Muscle of arm (tissue), 12 donors: ENCODE data around the gene CNOT9. TPM values are rescaled to one million over a fixed set of nuclear protein-coding genes. Genes with fewer than 3 reads are reported as not detected.

ENCODE experiments used
- DNase-seq: peaks from one replicate; pipeline ENCODE4 v3.0.0-alpha.2; 2013
- polyA plus RNA-seq, 12 donors: library from polyadenylated mRNA; unstranded; fragments of 120-200 nt; gene quantifications; one replicate each; pipeline ENCODE4 v1.2.1, GENCODE V29; 2013; ENCODE audit not compliant: insufficient read length in 12 of 12

Gene CNOT9
- polyA plus RNA-seq, 12 donors: 30.5 to 53.3 (median 40.9) TPM; not detected in 1

GRCh38 chr2:218569661-218570500 lies 1.2 kb downstream of the CNOT9 start:
- peak; percentile 17 for DNase-seq

GRCh38 chr2:218570850-218571249 lies 2.2 kb downstream of the CNOT9 start:
- no peak for DNase-seq

GRCh38 chr2:218576854-218577253 lies 8.2 kb downstream of the CNOT9 start:
- DNase-seq: no peak

GRCh38 chr2:218577482-218578220 lies 9.0 kb downstream of the CNOT9 start:
- no peak for DNase-seq

DNA sequence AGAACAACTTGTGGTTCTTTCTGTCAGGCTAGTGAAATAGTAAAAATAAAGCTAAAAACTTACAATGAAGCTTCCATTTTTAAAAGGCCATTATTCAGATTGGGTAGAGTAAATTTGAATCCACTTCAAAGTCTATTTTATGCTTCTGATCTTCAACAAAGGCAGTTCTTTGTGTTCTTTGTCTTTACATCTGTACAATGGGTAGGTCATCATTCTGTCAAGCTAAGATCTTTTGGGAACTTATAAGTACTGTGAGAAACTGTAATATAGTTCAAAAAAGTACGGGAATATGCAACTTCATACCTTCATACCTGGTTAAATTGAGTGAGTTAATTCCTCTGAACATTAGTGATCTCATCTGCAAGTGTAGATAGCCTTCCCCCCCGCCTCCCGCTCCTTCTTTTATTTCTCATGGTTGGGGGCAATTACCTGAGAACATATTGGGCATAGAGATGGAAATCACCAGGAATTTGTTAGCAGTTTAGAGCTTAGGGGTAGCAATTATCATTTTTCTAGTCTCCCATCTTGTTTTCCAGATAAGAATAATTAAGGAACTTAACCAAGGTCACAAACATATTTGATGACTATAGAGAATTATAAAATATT lies 9.7 kb downstream of the CNOT9 start:
- no peak for DNase-seq

DNA sequence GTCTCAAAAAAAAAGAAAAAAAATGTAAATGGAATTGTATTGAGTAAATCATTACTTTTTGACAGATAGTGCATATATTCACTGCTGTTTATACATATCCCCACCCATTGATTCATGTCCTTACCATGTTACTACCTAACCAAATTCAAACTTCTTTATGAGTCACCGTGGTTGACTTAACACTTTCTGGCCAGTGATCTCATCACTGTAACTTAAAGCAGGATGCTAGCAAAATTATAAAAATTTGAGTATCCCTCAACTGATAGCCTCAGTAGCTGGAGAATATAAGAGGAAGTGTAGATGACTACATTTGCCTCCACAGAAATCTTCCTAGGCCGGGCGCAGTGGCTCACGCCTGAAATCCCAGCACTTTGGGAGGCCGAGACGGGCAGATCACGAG lies 13.4 kb downstream of the CNOT9 start:
- no peak for DNase-seq

GRCh38 chr2:218583983-218584850 lies 15.6 kb downstream of the CNOT9 start:
- DNase-seq: no peak

DNA sequence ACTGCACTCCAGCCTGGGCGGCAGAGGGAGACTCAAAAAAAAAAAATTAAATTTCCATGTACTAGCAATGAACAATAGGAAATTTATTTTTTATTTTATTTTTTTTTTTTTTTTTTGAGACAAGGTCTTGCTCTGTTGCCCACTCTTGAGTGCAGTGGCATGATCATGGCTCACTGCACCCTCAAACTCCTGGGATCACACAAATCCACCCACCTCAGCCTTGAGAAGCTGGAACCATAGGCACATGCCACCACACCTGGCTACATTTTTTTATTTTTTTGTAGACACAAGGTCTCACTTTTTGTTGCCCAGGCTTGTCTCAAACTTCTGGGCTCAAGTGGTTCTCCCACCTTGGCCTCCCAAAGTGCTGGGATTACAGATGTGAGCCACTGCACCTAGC lies 16.9 kb downstream of the CNOT9 start:
- DNase-seq: no peak

DNA sequence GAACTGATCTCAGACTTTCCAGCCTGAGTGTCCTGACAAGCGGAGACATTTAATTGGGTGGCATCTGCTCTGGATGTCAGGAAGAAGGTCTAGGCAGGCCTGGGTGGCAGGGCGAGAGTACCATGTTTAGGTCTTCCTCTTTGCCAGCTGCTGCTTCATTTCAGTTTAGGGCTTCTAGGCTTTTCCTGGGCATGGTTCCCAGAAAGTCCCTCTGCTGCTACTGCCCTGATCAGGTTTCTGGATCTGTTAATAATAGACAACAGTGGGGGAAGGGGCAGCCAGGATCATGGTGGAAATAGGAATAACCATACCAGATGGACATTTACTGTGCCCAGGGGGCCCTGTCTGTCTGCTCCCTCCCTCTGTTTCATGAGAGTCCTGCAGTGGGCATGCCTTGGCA lies 36.8 kb downstream of the CNOT9 start:
- peak; percentile 76 for DNase-seq

GRCh38 chr2:218607436-218608115 lies 38.9 kb downstream of the CNOT9 start, which contains the start of gene PLCD4:
TSS of gene PLCD4 (plus strand) at chr2:218607899. CDS start at chr2:218615740, 7,841 bp downstream.
- peak; percentile 51 for DNase-seq

- DNase-seq: no peak
Observed at GRCh38 chr2:218615868-218616315, 47.3 kb downstream of the CNOT9 start.

DNA sequence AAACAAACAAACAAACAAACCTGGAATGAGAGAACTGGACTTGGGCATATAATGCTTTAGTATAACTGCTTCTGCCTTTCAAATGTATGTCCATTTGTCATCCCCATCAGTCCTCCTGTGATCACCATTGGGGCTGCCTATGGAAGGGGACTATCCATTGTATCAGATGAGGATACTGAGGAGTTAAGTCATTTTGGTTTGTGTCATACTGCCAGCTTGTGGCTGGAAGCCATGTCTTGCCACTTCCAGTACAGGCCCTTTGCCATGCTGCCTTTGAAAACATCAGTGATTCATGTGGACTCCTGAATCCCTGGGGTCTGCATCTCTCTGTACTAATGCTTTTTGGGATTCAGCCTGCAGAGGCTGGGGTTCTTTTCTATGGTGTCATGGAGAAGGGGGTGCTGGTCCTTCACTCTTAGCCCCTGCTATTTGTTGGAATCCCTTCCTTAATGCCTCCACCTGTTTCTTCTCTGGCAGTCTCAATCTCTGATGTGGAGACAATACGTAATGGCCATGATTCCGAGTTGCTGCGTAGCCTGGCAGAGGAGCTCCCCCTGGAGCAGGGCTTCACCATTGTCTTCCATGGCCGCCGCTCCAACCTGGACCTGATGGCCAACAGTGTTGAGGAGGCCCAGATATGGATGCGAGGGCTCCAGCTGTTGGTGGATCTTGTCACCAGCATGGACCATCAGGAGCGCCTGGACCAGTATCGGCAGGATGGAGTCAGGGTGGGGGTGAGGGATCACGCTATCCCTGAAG lies 49.6 kb downstream of the CNOT9 start:
- DNase-seq: no peak

- no peak for DNase-seq
Observed at GRCh38 chr2:218621007-218621406, 52.4 kb downstream of the CNOT9 start.

- no peak for DNase-seq
Observed at GRCh38 chr2:218622606-218623365, 54.1 kb downstream of the CNOT9 start.

DNA sequence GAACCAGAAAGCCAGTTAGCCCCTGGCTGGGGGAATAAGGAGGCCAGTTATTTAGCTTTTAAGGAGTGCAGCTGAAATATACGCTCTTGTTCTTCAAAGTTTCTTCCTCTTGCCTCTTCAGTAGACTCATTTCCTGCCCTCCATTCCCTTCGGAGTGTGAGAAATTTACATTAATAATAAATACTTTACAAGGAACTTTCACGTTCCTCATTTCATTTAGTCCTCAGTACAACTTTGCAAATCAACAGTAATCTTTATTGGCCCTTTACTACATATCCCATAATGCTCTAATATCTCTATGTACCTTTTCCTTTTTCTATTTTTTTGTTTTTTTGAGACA lies 54.7 kb downstream of the CNOT9 start:
- no peak for DNase-seq

DNA sequence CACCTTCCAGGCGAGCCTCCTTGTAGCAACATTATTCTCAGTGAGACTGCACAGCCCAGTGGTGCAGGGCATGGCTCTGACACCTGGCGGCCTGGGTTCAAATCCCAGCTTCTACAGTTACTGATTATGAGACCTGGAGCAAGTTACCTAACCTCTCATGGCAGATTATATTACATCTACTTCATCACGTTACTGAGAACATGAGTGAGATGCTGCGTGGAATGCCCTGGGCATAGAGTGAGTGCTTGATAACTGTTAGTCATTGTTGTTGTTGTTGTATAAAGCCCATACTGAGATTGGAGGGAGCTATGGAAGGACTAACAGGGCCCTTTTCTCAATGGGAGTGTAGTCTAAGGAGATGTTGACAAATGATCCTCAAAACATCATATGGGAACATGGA lies 57.7 kb downstream of the CNOT9 start:
- DNase-seq: no peak

- DNase-seq: no peak
Observed at GRCh38 chr2:218627939-218628338, 59.3 kb downstream of the CNOT9 start.

GRCh38 chr2:218631837-218632236 lies 63.2 kb downstream of the CNOT9 start:
- no peak for DNase-seq

DNA sequence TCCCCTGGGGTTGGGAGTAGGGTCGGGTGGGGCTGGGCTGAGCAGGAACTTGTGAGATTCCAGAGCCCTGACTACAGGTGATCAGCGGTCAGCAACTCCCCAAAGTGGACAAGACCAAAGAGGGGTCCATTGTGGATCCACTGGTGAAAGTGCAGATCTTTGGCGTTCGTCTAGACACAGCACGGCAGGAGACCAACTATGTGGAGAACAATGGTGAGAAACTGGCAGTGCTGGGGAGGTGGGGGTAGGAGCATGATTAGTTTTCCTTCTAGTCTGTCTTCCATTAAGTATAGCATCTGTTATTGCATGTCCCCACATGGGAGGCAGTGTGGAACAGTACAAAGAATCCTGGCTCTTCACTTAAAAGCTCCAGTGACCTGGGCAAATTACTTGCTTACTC lies 67.1 kb downstream of the CNOT9 start:
- no peak for DNase-seq

DNA sequence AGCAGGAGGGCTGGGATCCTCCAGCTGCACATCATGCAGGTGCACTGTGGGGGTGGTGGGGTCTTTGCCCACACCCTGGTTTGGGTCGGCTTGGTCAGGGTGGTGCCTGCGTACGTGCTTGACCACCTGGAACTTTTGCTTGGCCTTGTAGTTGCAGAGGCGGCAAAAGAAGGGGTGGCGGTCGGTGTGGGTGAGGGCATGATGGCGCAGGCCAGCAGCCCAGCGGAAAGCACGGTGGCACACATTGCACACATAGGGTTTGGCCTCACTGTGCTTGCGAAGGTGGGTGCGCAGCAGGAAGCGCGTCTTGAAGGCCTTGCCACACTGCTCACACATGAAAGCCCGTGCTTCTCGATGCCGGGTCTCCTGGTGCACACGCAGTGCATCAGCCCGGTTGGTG lies 69.7 kb downstream of the CNOT9 start:
- DNase-seq: no peak
